ENCODE data around the gene CHST7.

GRCh38 chrX:46630141-46630540 lies 56.6 kb downstream of the CHST7 start:
- TF ChIP-seq, protein P1, sequence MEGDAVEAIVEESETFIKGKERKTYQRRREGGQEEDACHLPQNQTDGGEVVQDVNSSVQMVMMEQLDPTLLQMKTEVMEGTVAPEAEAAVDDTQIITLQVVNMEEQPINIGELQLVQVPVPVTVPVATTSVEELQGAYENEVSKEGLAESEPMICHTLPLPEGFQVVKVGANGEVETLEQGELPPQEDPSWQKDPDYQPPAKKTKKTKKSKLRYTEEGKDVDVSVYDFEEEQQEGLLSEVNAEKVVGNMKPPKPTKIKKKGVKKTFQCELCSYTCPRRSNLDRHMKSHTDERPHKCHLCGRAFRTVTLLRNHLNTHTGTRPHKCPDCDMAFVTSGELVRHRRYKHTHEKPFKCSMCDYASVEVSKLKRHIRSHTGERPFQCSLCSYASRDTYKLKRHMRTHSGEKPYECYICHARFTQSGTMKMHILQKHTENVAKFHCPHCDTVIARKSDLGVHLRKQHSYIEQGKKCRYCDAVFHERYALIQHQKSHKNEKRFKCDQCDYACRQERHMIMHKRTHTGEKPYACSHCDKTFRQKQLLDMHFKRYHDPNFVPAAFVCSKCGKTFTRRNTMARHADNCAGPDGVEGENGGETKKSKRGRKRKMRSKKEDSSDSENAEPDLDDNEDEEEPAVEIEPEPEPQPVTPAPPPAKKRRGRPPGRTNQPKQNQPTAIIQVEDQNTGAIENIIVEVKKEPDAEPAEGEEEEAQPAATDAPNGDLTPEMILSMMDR (IDR thresholded peaks at IDR 0.05): no peak
- no peak for TF ChIP-seq EZH2 (IDR thresholded peaks at IDR 0.05)
